Astrocyte (in vitro differentiated cells and primary cell): ENCODE data around the gene FXR2. TPM values are rescaled to one million over a fixed set of nuclear protein-coding genes. Genes with fewer than 3 reads are reported as not detected.

Experiments
- DNase-seq: peaks from one replicate; pipeline ENCODE4 v3.0.0-alpha.2; 2010; ENCODE audit warnings: low read depth
- FAIRE-seq: peaks from 2 replicates; lab custom pipeline; 2011; peaks lifted over from hg19 to GRCh38; lab: Jason Lieb, UNC
- H2AFZ ChIP-seq: 2 replicates; pipeline ENCODE4 v1.6.0; 2012; ENCODE audit warnings: low read depth, low read length, inconsistent platforms
- H3K27ac ChIP-seq: 2 replicates; pipeline ENCODE4 v1.5.1; 2011; ENCODE audit warnings: low read depth, low read length, inconsistent platforms
- H3K27me3 ChIP-seq: 2 replicates; pipeline ENCODE4 v1.6.0; 2011; ENCODE audit warnings: low read length, inconsistent platforms; ENCODE audit not compliant: insufficient read depth
- H3K36me3 ChIP-seq: 2 replicates; pipeline ENCODE4 v1.5.1; 2011; ENCODE audit warnings: low read length, inconsistent platforms; ENCODE audit not compliant: insufficient read depth
- H3K4me1 ChIP-seq: 2 replicates; pipeline ENCODE4 v1.5.1; 2011; ENCODE audit warnings: low read length, inconsistent platforms; ENCODE audit not compliant: insufficient read depth
- H3K4me2 ChIP-seq: 2 replicates; pipeline ENCODE4 v1.6.0; 2012; ENCODE audit warnings: low read length, inconsistent platforms
- H3K4me3 ChIP-seq: 2 replicates; pipeline ENCODE4 v1.5.1; 2011; ENCODE audit warnings: low read depth, mild to moderate bottlenecking, low read length, inconsistent platforms; ENCODE audit not compliant: insufficient read depth
- H3K79me2 ChIP-seq: 2 replicates; pipeline ENCODE4 v1.6.0; 2012; ENCODE audit warnings: mild to moderate bottlenecking, low read length, inconsistent platforms; ENCODE audit not compliant: insufficient read depth
- H3K9ac ChIP-seq: 2 replicates; pipeline ENCODE4 v1.6.0; 2012; ENCODE audit warnings: mild to moderate bottlenecking, low read length, inconsistent platforms
- H3K9me3 ChIP-seq: 2 replicates; pipeline ENCODE4 v1.5.1; 2012; ENCODE audit warnings: low read depth, mild to moderate bottlenecking, low read length, inconsistent platforms; ENCODE audit not compliant: insufficient read depth
- H4K20me1 ChIP-seq: 2 replicates; pipeline ENCODE4 v1.6.0; 2012; ENCODE audit warnings: low read length, inconsistent platforms; ENCODE audit not compliant: insufficient read depth
- H3K27ac Mint-ChIP-seq: one replicate; pipeline ENCODE4 v1.8.0; 2021; ENCODE audit warnings: mild to moderate bottlenecking, mixed read lengths; ENCODE audit not compliant: unreplicated experiment
- H3K27me3 Mint-ChIP-seq: one replicate; pipeline ENCODE4 v1.8.0; 2021; ENCODE audit warnings: low read depth, mixed read lengths; ENCODE audit not compliant: unreplicated experiment
- H3K36me3 Mint-ChIP-seq: one replicate; pipeline ENCODE4 v1.8.0; 2021; ENCODE audit warnings: low read depth, mixed read lengths; ENCODE audit not compliant: unreplicated experiment
- H3K4me1 Mint-ChIP-seq: one replicate; pipeline ENCODE4 v1.8.0; 2021; ENCODE audit warnings: low read depth, mixed read lengths; ENCODE audit not compliant: unreplicated experiment
- H3K4me3 Mint-ChIP-seq: one replicate; pipeline ENCODE4 v1.8.0; 2021; ENCODE audit warnings: mild to moderate bottlenecking, moderate library complexity, mixed read lengths; ENCODE audit not compliant: unreplicated experiment
- H3K9me3 Mint-ChIP-seq: one replicate; pipeline ENCODE4 v1.8.0; 2021; ENCODE audit warnings: mild to moderate bottlenecking, mixed read lengths; ENCODE audit not compliant: unreplicated experiment
- CTCF ChIP-seq: IDR thresholded peaks from 2 replicates; pipeline ENCODE4 v1.5.1; 2011; ENCODE audit warnings: low read depth, mild to moderate bottlenecking, inconsistent platforms, low read length, moderate library complexity; ENCODE audit not compliant: insufficient read depth
- EZH2 ChIP-seq: IDR thresholded peaks from 2 replicates; pipeline ENCODE4 v1.6.1; 2012; ENCODE audit warnings: mild to moderate bottlenecking, low read length, inconsistent platforms; ENCODE audit not compliant: insufficient read depth
- total RNA-seq: library from RNA; stranded (reverse); gene quantifications from 2 replicates; pipeline ENCODE4 v1.2.1, GENCODE V29; 2021

FXR2 gene
- total RNA-seq, 1 donor from 2014 or later: 60.2 TPM

- no peaks in the 10 kb centered on the region for H3K36me3 ChIP-seq
- H3K27ac ChIP-seq: no peak overlapping the region
- Mint-ChIP-seq H3K4me1 (peaks cover 12% of the 10 kb centered on the region), H3K27ac (no peak overlapping the region), H3K9me3 (peaks cover 4% of the 10 kb centered on the region), H3K27me3 (peaks cover 37% of the 10 kb centered on the region), H3K36me3 (peaks cover 2% of the 10 kb centered on the region), H3K4me3 (no peak overlapping the region)
- no peaks in the 10 kb centered on the region for H3K9me3 ChIP-seq
- H3K27me3 ChIP-seq: peaks cover 46% of the 10 kb centered on the region
- H3K9ac ChIP-seq: no peak overlapping the region
- TF ChIP-seq EZH2 (no peak), CTCF (no peak)
- peaks cover 8% of the 10 kb centered on the region for H3K4me1 ChIP-seq
- H4K20me1 ChIP-seq: no peaks in the 10 kb centered on the region
- no peak overlapping the region for H2AFZ ChIP-seq
- no peaks in the 10 kb centered on the region for H3K79me2 ChIP-seq
- no peak overlapping the region for H3K4me3 ChIP-seq
- H3K4me2 ChIP-seq: no peak overlapping the region
- DNase-seq (no peak), FAIRE-seq (no peak)
Measured at GRCh38 chr17:7652388-7653356, 38.0 kb upstream of the FXR2 start.

GRCh38 chr17:7651665-7652387 is 37.1 kb upstream of the FXR2 start:
- H3K9me3 Mint-ChIP-seq: peaks cover 4% of the 10 kb centered on the region
- no peak overlapping the region for H2AFZ ChIP-seq
- no peak overlapping the region for H3K27ac Mint-ChIP-seq
- peaks cover 2% of the 10 kb centered on the region for H3K36me3 Mint-ChIP-seq
- peaks cover 46% of the 10 kb centered on the region for H3K27me3 ChIP-seq
- no peak overlapping the region for H3K9ac ChIP-seq
- FAIRE-seq: no peak
- peak overlapping the region; percentile 83 for H3K4me2 ChIP-seq
- DNase-seq: no peak
- peaks cover 42% of the 10 kb centered on the region for H3K27me3 Mint-ChIP-seq
- peak; percentile 98 for TF ChIP-seq EZH2
- no peak for TF ChIP-seq CTCF
- no peaks in the 10 kb centered on the region for H3K9me3 ChIP-seq
- peak overlapping the region; percentile 23 for H3K4me3 ChIP-seq
- H3K79me2 ChIP-seq: no peaks in the 10 kb centered on the region
- H3K4me3 Mint-ChIP-seq: no peak overlapping the region
- H4K20me1 ChIP-seq: no peaks in the 10 kb centered on the region
- peaks cover 6% of the 10 kb centered on the region for H3K4me1 Mint-ChIP-seq
- H3K36me3 ChIP-seq: no peaks in the 10 kb centered on the region
- no peak overlapping the region for H3K27ac ChIP-seq
- peaks cover 8% of the 10 kb centered on the region for H3K4me1 ChIP-seq
